Measurements from ENCODE around the gene PGM1.
"Not testable (repeated sequence)": the region's sequence is repeated elsewhere in the genome, so short reads cannot be mapped to it uniquely, and the experiment has no call there.

PGM1 gene

GRCh38 chr1:63593303-63593885 lies at the start of gene PGM1:
PGM1 (plus strand) TSS chr1:63593411; CDS start chr1:63593489, 78 bp downstream.
- in situ Hi-C loops (cut with MboI; ENCODE audit: low sequenced_read_pairs): no loop called here

- in situ Hi-C loops (cut with MboI; ENCODE audit: low sequenced_read_pairs): no loop called here
These were observed 47.4 kb upstream of the PGM1 start for GRCh38 chr1:63545780-63546179.

- in situ Hi-C loops (cut with MboI; ENCODE audit: low sequenced_read_pairs): no loop called here
These were observed 45.5 kb upstream of the PGM1 start for GRCh38 chr1:63547621-63548294.

GRCh38 chr1:63548303-63548702 lies 44.9 kb upstream of the PGM1 start:
- in situ Hi-C loops (cut with MboI; ENCODE audit: low sequenced_read_pairs): no loop called here

GRCh38 chr1:63548877-63549276 lies 44.3 kb upstream of the PGM1 start:
- in situ Hi-C loops (cut with MboI; ENCODE audit: low sequenced_read_pairs): no loop called here

- in situ Hi-C loops (cut with MboI; ENCODE audit: low sequenced_read_pairs): no loop called here
These were observed 37.7 kb upstream of the PGM1 start for GRCh38 chr1:63555480-63555879.

GRCh38 chr1:63557365-63557987 lies 35.7 kb upstream of the PGM1 start:
- in situ Hi-C loops (cut with MboI; ENCODE audit: low sequenced_read_pairs): no loop called here

GRCh38 chr1:63559357-63559756 lies 33.9 kb upstream of the PGM1 start:
- in situ Hi-C loops (cut with MboI; ENCODE audit: low sequenced_read_pairs): no loop called here

- in situ Hi-C loops (cut with MboI; ENCODE audit: low sequenced_read_pairs): no loop called here
These were observed 29.5 kb upstream of the PGM1 start for GRCh38 chr1:63563745-63564144.

- in situ Hi-C loops (cut with MboI; ENCODE audit: low sequenced_read_pairs): no loop called here
These were observed 24.1 kb upstream of the PGM1 start for GRCh38 chr1:63569068-63569467.

GRCh38 chr1:63569640-63570316 lies 23.4 kb upstream of the PGM1 start:
- in situ Hi-C loops (cut with MboI; ENCODE audit: low sequenced_read_pairs): no loop called here

GRCh38 chr1:63572686-63573085 lies 20.5 kb upstream of the PGM1 start:
- in situ Hi-C loops (cut with MboI; ENCODE audit: low sequenced_read_pairs): not testable (repeated sequence)

- in situ Hi-C loops (cut with MboI; ENCODE audit: low sequenced_read_pairs): not testable (repeated sequence)
These were observed 18.9 kb upstream of the PGM1 start for GRCh38 chr1:63574203-63574796.

GRCh38 chr1:63575340-63575826 lies 17.8 kb upstream of the PGM1 start:
- in situ Hi-C loops (cut with MboI; ENCODE audit: low sequenced_read_pairs): no loop called here

- in situ Hi-C loops (cut with MboI; ENCODE audit: low sequenced_read_pairs): not testable (repeated sequence)
These were observed 6.9 kb upstream of the PGM1 start for GRCh38 chr1:63586326-63586725.

GRCh38 chr1:63590166-63590560 lies 3.0 kb upstream of the PGM1 start:
- in situ Hi-C loops (cut with MboI; ENCODE audit: low sequenced_read_pairs): no loop called here

- in situ Hi-C loops (cut with MboI; ENCODE audit: low sequenced_read_pairs): no loop called here
These were observed 492 bp upstream of the PGM1 start for GRCh38 chr1:63592536-63593302.

GRCh38 chr1:63593886-63594605 lies 835 bp downstream of the PGM1 start:
- in situ Hi-C loops (cut with MboI; ENCODE audit: low sequenced_read_pairs): no loop called here

GRCh38 chr1:63595435-63595834 lies 2.2 kb downstream of the PGM1 start:
- in situ Hi-C loops (cut with MboI; ENCODE audit: low sequenced_read_pairs): no loop called here

- in situ Hi-C loops (cut with MboI; ENCODE audit: low sequenced_read_pairs): loop anchor here (25.0 kb wide), 1 partner anchor 538 kb away; no protein-coding TSS in a partner anchor
These were observed 6.6 kb downstream of the PGM1 start for GRCh38 chr1:63599799-63600198.

Data from HL-60/S4 treated with phorbol 12-myristate 13-acetate at 8.2 ng/mL for 4 days and 3 days (cell line).